Activated CD4-positive, alpha-beta T cell treated with anti-CD3 and anti-CD28 coated beads, Interleukin-2, amount 10 ng/mL, durations not matched to agents 7 days and 5 days (primary cell): Measurements from ENCODE around the gene SLC9B2. TPM values are rescaled to one million over a fixed set of nuclear protein-coding genes. Genes with fewer than 3 reads are reported as not detected.

Experiments
- CTCF ChIA-PET: fragments of 350-600 bp; sonication (Branson Sonifier 250); formaldehyde crosslinking; loops from one replicate; lab custom pipeline; 2021; ENCODE audit warnings: antibody characterized with exemption; lab: Charles Lee
- POLR2A ChIA-PET: fragments of 350-600 bp; sonication (Branson Sonifier 250); formaldehyde crosslinking; loops from one replicate; lab custom pipeline; 2021; ENCODE audit warnings: antibody characterized with exemption; lab: Charles Lee
- DNase-seq: peaks from one replicate; pipeline ENCODE4 v3.0.0-alpha.2; 2020
- H3K27ac Mint-ChIP-seq: one replicate; pipeline ENCODE4 v1.8.0; 2021; ENCODE audit warnings: mild to moderate bottlenecking, moderate library complexity, mixed read lengths
- H3K27me3 Mint-ChIP-seq: one replicate; pipeline ENCODE4 v1.8.0; 2021; ENCODE audit warnings: mixed read lengths
- H3K36me3 Mint-ChIP-seq: one replicate; pipeline ENCODE4 v1.8.0; 2021; ENCODE audit warnings: low read depth, mixed read lengths
- H3K4me1 Mint-ChIP-seq: one replicate; pipeline ENCODE4 v1.8.0; 2021; ENCODE audit warnings: mixed read lengths
- H3K4me3 Mint-ChIP-seq: one replicate; pipeline ENCODE4 v1.8.0; 2021; ENCODE audit warnings: mild to moderate bottlenecking, moderate library complexity, mixed read lengths
- H3K9me3 Mint-ChIP-seq: one replicate; pipeline ENCODE4 v1.8.0; 2021; ENCODE audit warnings: mixed read lengths
- total RNA-seq, 2 experiments: library from RNA; stranded (reverse); gene quantifications; one replicate each; pipeline ENCODE4 v1.2.3, GENCODE V29; 2021

Gene SLC9B2
- total RNA-seq, 2 experiments from 2014 or later: 17.9 to 19.9 TPM

- ChIA-PET POLR2A (interaction anchor here (0.6 kb wide), 1 partner anchor 470 kb away, joined by 12 read pairs; no protein-coding TSS in a partner anchor), CTCF (no interaction called here)
- Mint-ChIP-seq H3K27me3 (no peaks in the 10 kb centered on the region), H3K36me3 (peaks cover 7% of the 10 kb centered on the region), H3K4me3 (no peak overlapping the region), H3K4me1 (peaks cover 30% of the 10 kb centered on the region), H3K9me3 (no peaks in the 10 kb centered on the region), H3K27ac (no peak overlapping the region)
- DNase-seq: no peak
Measured at GRCh38 chr4:103097112-103097511, 20.6 kb upstream of the SLC9B2 start.

- Mint-ChIP-seq H3K4me3 (no peak overlapping the region), H3K4me1 (peaks cover 37% of the 10 kb centered on the region), H3K36me3 (peaks cover 10% of the 10 kb centered on the region), H3K9me3 (no peaks in the 10 kb centered on the region), H3K27me3 (no peaks in the 10 kb centered on the region), H3K27ac (no peak overlapping the region)
- no peak for DNase-seq
- POLR2A ChIA-PET: no interaction called here
- CTCF ChIA-PET: interaction anchor here (0.8 to 1.1 kb wide), 2 partner anchors 15 to 650 kb away, joined by 3 to 5 read pairs; no protein-coding TSS in a partner anchor
Measured at GRCh38 chr4:103095080-103095479, 18.5 kb upstream of the SLC9B2 start.

DNA sequence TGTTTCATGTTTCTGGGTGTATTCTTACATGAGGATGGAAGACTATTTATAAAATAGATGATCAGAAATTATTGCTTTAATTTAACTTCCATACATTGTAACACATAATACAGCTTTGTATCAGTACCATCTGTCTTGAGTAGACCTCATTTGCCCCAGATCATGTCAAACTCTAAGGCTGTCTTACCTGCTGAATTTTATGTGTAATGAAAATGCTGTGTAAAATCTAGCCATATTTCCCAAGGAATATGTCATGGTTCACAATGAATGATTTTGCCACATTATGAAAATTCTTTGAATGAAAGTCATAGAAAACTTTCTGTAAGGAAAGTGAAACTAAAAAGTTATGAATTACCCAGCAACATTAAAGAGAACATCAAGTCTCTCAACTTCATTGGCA is 15.7 kb upstream of the SLC9B2 start:
- H3K9me3 Mint-ChIP-seq: no peaks in the 10 kb centered on the region
- peaks cover 25% of the 10 kb centered on the region for H3K4me1 Mint-ChIP-seq
- POLR2A ChIA-PET: no interaction called here
- CTCF ChIA-PET: interaction anchor here (0.7 to 5.6 kb wide), 13 partner anchors 8 to 793 kb away, joined by 3 to 47 read pairs (median 4); partner anchors contain the start of genes BDH2, SLC9B1 and SLC9B2
- peak overlapping the region; percentile 56 for H3K4me3 Mint-ChIP-seq
- peaks cover 18% of the 10 kb centered on the region for H3K36me3 Mint-ChIP-seq
- DNase-seq: no peak
- no peaks in the 10 kb centered on the region for H3K27me3 Mint-ChIP-seq
- peak overlapping the region; percentile 77 for H3K27ac Mint-ChIP-seq

DNA sequence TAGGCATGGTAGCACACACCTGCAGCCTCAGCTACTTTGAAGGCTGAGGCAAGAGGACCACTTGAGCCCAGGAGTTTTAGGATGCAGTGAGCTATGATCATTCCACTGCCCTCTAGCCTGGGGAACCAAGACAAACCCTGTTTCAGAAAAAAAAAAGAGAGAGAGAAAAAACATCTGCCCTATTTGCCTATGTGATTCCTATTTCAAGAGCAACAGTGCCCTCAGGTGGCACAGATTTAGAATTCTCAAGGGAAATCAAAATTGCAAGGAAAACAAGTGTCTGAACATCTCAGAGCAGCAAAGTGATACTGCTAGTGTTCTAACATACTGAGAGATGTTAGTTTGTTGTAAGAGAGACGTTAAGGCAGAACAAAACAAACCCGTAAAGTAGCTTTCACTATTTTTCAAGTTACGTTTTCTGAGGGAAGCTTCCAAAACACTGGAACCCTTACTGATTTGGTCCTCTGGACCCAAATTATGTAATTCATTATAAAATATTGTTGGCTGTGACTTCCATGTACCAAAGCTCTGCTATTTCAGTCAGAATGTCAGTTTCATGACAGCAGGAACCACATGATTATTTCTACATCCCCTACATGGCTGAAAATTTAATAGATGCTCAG is 15.2 kb upstream of the SLC9B2 start:
- Mint-ChIP-seq H3K36me3 (peaks cover 19% of the 10 kb centered on the region), H3K9me3 (no peaks in the 10 kb centered on the region), H3K27me3 (no peaks in the 10 kb centered on the region), H3K4me1 (peaks cover 25% of the 10 kb centered on the region), H3K4me3 (peak overlapping the region; percentile 56), H3K27ac (peak overlapping the region; percentile 77)
- CTCF ChIA-PET: interaction anchor here (0.7 to 5.6 kb wide), 14 partner anchors 9 to 792 kb away, joined by 3 to 47 read pairs (median 4); partner anchors contain the start of genes BDH2, SLC9B1 and SLC9B2
- POLR2A ChIA-PET: no interaction called here
- peak; percentile 73 for DNase-seq

DNA sequence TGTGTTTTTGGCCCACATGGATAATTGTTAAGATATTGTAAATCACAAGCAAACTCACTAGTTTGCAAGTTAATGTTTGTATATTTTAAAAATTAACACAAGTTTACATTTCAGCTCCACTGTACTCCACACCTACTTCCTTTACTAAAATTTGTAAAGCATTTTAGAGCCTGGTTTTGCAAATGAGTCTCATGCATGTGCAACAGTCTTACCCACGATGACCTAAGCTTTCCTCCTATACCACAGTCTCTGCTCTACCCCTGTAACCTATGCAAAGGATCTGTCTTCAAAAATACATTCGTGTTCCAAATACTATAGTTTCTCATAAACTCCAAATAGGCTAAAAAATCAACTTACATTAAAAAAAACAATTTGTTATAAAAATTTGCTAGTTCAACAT is 12.9 kb upstream of the SLC9B2 start:
- Mint-ChIP-seq H3K27me3 (no peaks in the 10 kb centered on the region), H3K9me3 (no peaks in the 10 kb centered on the region), H3K27ac (no peak overlapping the region), H3K4me3 (no peak overlapping the region), H3K36me3 (peaks cover 27% of the 10 kb centered on the region), H3K4me1 (peaks cover 25% of the 10 kb centered on the region)
- ChIA-PET CTCF (interaction anchor here (0.5 to 5.6 kb wide), 5 partner anchors 10 to 476 kb away, joined by 3 to 47 read pairs (median 6); partner anchors contain the start of genes BDH2 and SLC9B2), POLR2A (no interaction called here)
- DNase-seq: no peak

- POLR2A ChIA-PET: no interaction called here
- Mint-ChIP-seq H3K4me1 (peaks cover 8% of the 10 kb centered on the region), H3K27me3 (no peaks in the 10 kb centered on the region), H3K27ac (no peak overlapping the region), H3K4me3 (no peak overlapping the region), H3K9me3 (no peaks in the 10 kb centered on the region), H3K36me3 (peaks cover 27% of the 10 kb centered on the region)
- CTCF ChIA-PET: no interaction called here
- DNase-seq: no peak
Measured at GRCh38 chr4:103086551-103086950, 10.0 kb upstream of the SLC9B2 start.

DNA sequence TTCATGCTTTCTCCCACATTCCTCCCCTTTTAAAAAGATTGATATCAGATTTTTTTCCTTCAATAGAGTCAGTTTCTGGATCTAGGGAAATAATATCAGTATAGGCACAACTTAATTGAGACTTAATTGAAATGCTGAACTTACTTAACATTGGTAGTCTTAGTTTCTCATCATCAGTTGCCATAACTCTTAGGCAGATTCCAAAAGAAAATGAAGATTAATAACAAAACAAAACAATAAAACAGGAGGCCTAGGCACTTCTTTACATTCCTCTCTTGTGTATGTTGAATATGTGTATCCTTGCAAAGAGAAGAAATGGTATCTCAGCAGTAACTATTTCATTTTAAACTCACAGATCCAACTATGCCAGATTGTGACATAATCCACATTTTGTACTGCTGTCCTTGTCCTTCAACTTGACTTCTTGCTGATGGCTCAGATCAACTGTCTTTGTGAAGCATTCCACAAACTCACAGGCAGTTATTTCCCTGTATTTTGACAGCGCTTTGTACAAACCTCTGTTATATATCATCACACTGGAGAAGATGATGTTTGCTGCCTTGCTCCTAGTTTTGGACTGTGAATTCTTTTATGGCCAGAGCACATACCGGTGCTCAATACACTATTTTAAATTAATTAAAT is 9.1 kb upstream of the SLC9B2 start:
- Mint-ChIP-seq H3K9me3 (no peaks in the 10 kb centered on the region), H3K36me3 (peaks cover 31% of the 10 kb centered on the region), H3K27me3 (no peaks in the 10 kb centered on the region), H3K27ac (no peak overlapping the region), H3K4me1 (peaks cover 6% of the 10 kb centered on the region), H3K4me3 (no peak overlapping the region)
- POLR2A ChIA-PET: no interaction called here
- no peak for DNase-seq
- CTCF ChIA-PET: no interaction called here

DNA sequence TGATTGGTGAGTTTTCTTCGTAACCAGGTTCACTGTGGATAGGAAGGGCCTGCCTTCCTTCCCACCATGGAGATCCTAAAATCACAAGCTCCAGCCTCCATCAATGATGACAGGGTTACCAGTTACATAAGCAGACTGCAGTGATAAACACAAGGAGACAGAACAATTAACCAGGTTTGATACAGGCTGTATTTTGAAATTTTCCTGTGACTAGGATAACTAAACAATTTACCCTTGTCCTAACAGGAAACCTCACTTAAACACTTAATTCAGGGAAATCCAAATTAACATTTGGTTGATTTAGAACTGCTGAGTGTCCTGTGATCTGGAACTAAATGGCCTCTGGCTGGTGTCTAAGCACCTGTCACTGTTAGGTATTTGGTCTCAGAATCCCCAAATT is 3.1 kb upstream of the SLC9B2 start:
- ChIA-PET CTCF (interaction anchor here (1.0 to 7.3 kb wide), 5 partner anchors 11 to 23 kb away, joined by 3 to 47 read pairs (median 5); partner anchors contain the start of gene BDH2), POLR2A (no interaction called here)
- Mint-ChIP-seq H3K9me3 (no peaks in the 10 kb centered on the region), H3K27ac (no peak overlapping the region), H3K4me1 (peaks cover 33% of the 10 kb centered on the region), H3K4me3 (no peak overlapping the region), H3K27me3 (no peaks in the 10 kb centered on the region), H3K36me3 (peaks cover 20% of the 10 kb centered on the region)
- no peak for DNase-seq

- CTCF ChIA-PET: interaction anchor here (0.9 to 7.3 kb wide), 10 partner anchors 10 to 67 kb away, joined by 3 to 47 read pairs (median 4); no protein-coding TSS in a partner anchor
- H3K4me3 Mint-ChIP-seq: peak overlapping the region; percentile 85
- H3K36me3 Mint-ChIP-seq: peaks cover 27% of the 10 kb centered on the region
- no peaks in the 10 kb centered on the region for H3K27me3 Mint-ChIP-seq
- peak overlapping the region; percentile 98 for H3K27ac Mint-ChIP-seq
- H3K4me1 Mint-ChIP-seq: peaks cover 47% of the 10 kb centered on the region
- peak; percentile 71 for DNase-seq
- POLR2A ChIA-PET: no interaction called here
- H3K9me3 Mint-ChIP-seq: no peaks in the 10 kb centered on the region
Measured at GRCh38 chr4:103075894-103076746, 441 bp downstream of the SLC9B2 start.

DNA sequence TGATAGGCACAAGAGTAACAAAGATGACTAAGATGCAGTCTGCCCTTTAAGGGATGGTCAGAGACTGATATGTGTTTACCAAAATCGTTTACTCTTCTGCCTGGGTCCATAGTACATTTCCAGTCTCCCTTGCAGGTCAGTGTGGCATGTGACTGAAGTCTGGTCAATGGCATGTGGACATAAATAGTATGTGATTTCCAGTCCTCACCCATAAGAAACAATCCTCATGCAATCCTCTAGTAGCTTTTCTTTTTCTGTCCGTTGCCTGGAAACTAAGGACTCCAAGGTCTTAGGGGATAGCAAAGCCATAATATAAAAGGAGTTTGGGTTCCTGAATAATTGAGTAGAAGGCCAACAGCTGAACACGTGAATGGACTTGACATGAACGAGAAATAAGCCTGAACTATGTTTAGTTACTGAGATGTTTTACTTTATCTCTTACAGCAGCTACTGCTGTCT is 1.1 kb downstream of the SLC9B2 start:
- H3K27ac Mint-ChIP-seq: peak overlapping the region; percentile 97
- ChIA-PET CTCF (interaction anchor here (1.0 to 1.6 kb wide), 7 partner anchors 9 to 66 kb away, joined by 3 to 6 read pairs (median 3); no protein-coding TSS in a partner anchor), POLR2A (no interaction called here)
- H3K27me3 Mint-ChIP-seq: no peaks in the 10 kb centered on the region
- peaks cover 27% of the 10 kb centered on the region for H3K36me3 Mint-ChIP-seq
- H3K4me3 Mint-ChIP-seq: peak overlapping the region; percentile 85
- peaks cover 47% of the 10 kb centered on the region for H3K4me1 Mint-ChIP-seq
- no peaks in the 10 kb centered on the region for H3K9me3 Mint-ChIP-seq
- no peak for DNase-seq

- peak overlapping the region; percentile 85 for H3K4me3 Mint-ChIP-seq
- peaks cover 47% of the 10 kb centered on the region for H3K4me1 Mint-ChIP-seq
- peaks cover 26% of the 10 kb centered on the region for H3K36me3 Mint-ChIP-seq
- no peaks in the 10 kb centered on the region for H3K27me3 Mint-ChIP-seq
- CTCF ChIA-PET: interaction anchor here (1.0 to 1.6 kb wide), 7 partner anchors 9 to 66 kb away, joined by 3 to 6 read pairs (median 3); no protein-coding TSS in a partner anchor
- H3K9me3 Mint-ChIP-seq: no peaks in the 10 kb centered on the region
- POLR2A ChIA-PET: no interaction called here
- peak overlapping the region; percentile 97 for H3K27ac Mint-ChIP-seq
- no peak for DNase-seq
Measured at GRCh38 chr4:103074744-103075434, 1.7 kb downstream of the SLC9B2 start.
